IPS DF 6.9 (cell line): ENCODE measurements around the gene DUSP16.

Source experiments
- DNase-seq: peaks from one replicate; pipeline ENCODE4 v3.0.0-alpha.2; 2013; ENCODE audit warnings: low read depth, low spot score
- H3K27ac ChIP-seq: one replicate; pipeline ENCODE4 v1.5.1; 2013; ENCODE audit warnings: low read length, control low read depth
- H3K27me3 ChIP-seq: 2 replicates; pipeline ENCODE4 v1.6.1; 2013; ENCODE audit warnings: mild to moderate bottlenecking, low read length; ENCODE audit not compliant: control insufficient read depth, insufficient read depth
- H3K36me3 ChIP-seq: 2 replicates; pipeline ENCODE4 v1.6.1; 2013; ENCODE audit warnings: low read length; ENCODE audit not compliant: control insufficient read depth, insufficient read depth
- H3K4me1 ChIP-seq: 2 replicates; pipeline ENCODE4 v1.6.1; 2013; ENCODE audit warnings: low read length; ENCODE audit not compliant: control insufficient read depth, insufficient read depth
- H3K4me3 ChIP-seq: 2 replicates; pipeline ENCODE4 v1.5.1; 2013; ENCODE audit warnings: mild to moderate bottlenecking, low read length
- H3K9me3 ChIP-seq: 2 replicates; pipeline ENCODE4 v1.6.1; 2013; ENCODE audit warnings: low read length, inconsistent platforms; ENCODE audit not compliant: control insufficient read depth, insufficient read depth
- WGBS: extraction: QIAGEN DNeasy Blood & Tissue Kit; methylation state at CpG from one replicate; pipeline ENCODE4 v1.1.7; 2013; ENCODE audit warnings: mixed read lengths, missing lambda C conversion rate; ENCODE audit not compliant: insufficient read length, insufficient coverage; 5-methylcytosine and 5-hydroxymethylcytosine counted together

The DUSP16 gene

GRCh38 chr12:12428047-12428446 is 134.6 kb downstream of the DUSP16 start:
- Histone ChIP-seq H3K4me1 (no peaks in the 10 kb centered on the region), H3K4me3 (no peak overlapping the region), H3K27ac (no peak overlapping the region), H3K27me3 (no peaks in the 10 kb centered on the region), H3K36me3 (no peaks in the 10 kb centered on the region), H3K9me3 (no peaks in the 10 kb centered on the region)
- no peak for DNase-seq
- no CpG with 5 or more reads among the region's 2 CpGs for WGBS

GRCh38 chr12:12427568-12427967 is 135.1 kb downstream of the DUSP16 start:
- no peak for DNase-seq
- no peak overlapping the region for H3K27ac ChIP-seq
- WGBS: no CpG with 5 or more reads among the region's 4 CpGs
- no peaks in the 10 kb centered on the region for H3K36me3 ChIP-seq
- H3K27me3 ChIP-seq: no peaks in the 10 kb centered on the region
- no peaks in the 10 kb centered on the region for H3K4me1 ChIP-seq
- H3K4me3 ChIP-seq: no peak overlapping the region
- no peaks in the 10 kb centered on the region for H3K9me3 ChIP-seq

DNA sequence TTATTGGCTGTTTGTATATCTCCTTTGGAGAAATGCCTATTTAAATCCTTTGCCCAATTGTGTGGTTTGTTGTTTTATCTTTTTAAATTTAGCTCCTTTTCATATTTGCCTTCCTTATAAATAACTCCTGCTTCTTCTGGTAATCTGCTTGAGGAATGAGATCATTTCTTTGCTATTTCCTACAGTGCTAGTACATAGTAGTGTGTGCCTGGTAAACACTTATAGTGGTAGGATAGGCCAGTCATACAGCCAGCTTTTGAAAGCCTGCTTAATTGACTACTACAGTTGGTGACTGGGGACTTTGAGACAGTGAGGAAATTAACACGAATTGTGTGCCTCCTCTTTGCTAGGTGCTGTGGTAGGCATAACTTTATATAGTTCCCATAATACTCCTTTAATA is 137.0 kb downstream of the DUSP16 start:
- DNase-seq: no peak

DNA sequence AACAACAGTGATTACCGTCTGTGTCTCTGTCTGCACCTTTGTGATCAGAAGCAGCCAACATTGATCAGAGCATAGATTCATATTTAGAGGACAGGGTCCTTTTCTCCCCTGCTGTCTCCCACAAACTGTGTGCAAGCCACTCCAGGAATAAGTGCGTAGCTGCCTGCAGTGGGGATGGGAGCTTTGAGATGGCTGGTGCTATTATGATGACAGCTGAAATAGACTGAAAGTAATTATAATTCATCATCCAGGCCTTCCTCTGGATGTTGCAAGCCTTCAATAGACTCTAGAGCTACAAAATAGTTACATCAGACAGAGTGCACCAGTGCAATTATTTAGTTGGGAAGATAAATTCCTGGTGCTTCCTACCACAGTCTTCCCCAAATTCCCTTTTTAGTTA is 137.7 kb downstream of the DUSP16 start:
- H3K4me3 ChIP-seq: no peak overlapping the region
- WGBS: no CpG with 5 or more reads among the region's 2 CpGs
- no peaks in the 10 kb centered on the region for H3K36me3 ChIP-seq
- no peak for DNase-seq
- no peaks in the 10 kb centered on the region for H3K27me3 ChIP-seq
- H3K9me3 ChIP-seq: no peaks in the 10 kb centered on the region
- H3K4me1 ChIP-seq: no peaks in the 10 kb centered on the region
- H3K27ac ChIP-seq: no peak overlapping the region

More for the DNA sequence above, 137.0 kb downstream of the DUSP16 start:
- H3K9me3 ChIP-seq: no peaks in the 10 kb centered on the region
- H3K36me3 ChIP-seq: no peaks in the 10 kb centered on the region
- H3K27me3 ChIP-seq: no peaks in the 10 kb centered on the region
- no peak overlapping the region for H3K27ac ChIP-seq
- no peaks in the 10 kb centered on the region for H3K4me1 ChIP-seq
- no CpG with 5 or more reads among the region's 1 CpG for WGBS
- no peak overlapping the region for H3K4me3 ChIP-seq
